Gastrocnemius medialis (tissue), 4 donors: Measurements from ENCODE around the gene GRID1. TPM values are rescaled to one million over a fixed set of nuclear protein-coding genes. Genes with fewer than 3 reads are reported as not detected.

Source experiments
- ATAC-seq, 2 donors: fragments of 150-250 bp; one replicate each; pipeline ENCODE4 v1.9.1; 2016
- DNase-seq, 2 donors: peaks; one replicate each; pipeline ENCODE4 v3.0.0-alpha.2; 2019
- H3K27ac ChIP-seq, 4 donors: fragments of 200-600 bp; sonication (generic); 1 replicate in 1 of 4; 2 replicates in 3 of 4; pipeline ENCODE4 v1.5.1; 2016 to 2018; ENCODE audit warnings: mild to moderate bottlenecking in 2 of 4, moderate library complexity in 1 of 4
- H3K27me3 ChIP-seq, 3 donors: fragments of 200-600 bp; sonication (generic) in 2 of 3; 1 replicate in 1 of 3; 2 replicates in 2 of 3; pipeline versions ENCODE4 v1.5.1 to v1.6.0; 2016 to 2019; ENCODE audit warnings: mild to moderate bottlenecking in 1 of 3, moderate library complexity in 1 of 3
- H3K36me3 ChIP-seq, 2 donors: fragments of 200-600 bp; sonication (generic) in 1 of 2; one replicate each; pipeline ENCODE4 v1.5.1; 2017 to 2018
- H3K4me1 ChIP-seq, 2 donors: fragments of 200-600 bp; sonication (generic) in 1 of 2; one replicate each; pipeline ENCODE4 v1.5.1; 2016 to 2017; ENCODE audit warnings: mild to moderate bottlenecking in 2 of 2
- H3K4me3 ChIP-seq, 4 donors: fragments of 200-600 bp; sonication (generic) in 3 of 4; 1 replicate in 1 of 4; 2 replicates in 3 of 4; pipeline ENCODE4 v1.5.1; 2016 to 2019; ENCODE audit warnings: mild to moderate bottlenecking in 2 of 4
- H3K9me3 ChIP-seq, 3 donors: fragments of 200-600 bp; sonication (generic) in 2 of 3; 1 replicate in 1 of 3; 2 replicates in 2 of 3; pipeline ENCODE4 v1.5.1; 2016 to 2019
- POLR2A ChIP-seq, 2 donors: fragments of 450-650 bp; IDR thresholded peaks; one replicate each; pipeline ENCODE4 v1.6.1; 2017; ENCODE audit warnings: antibody characterized with exemption in 2 of 2, mild to moderate bottlenecking in 2 of 2, moderate library complexity in 2 of 2
- in situ Hi-C, 4 donors: fragments of 200-750 bp; cut with MboI; loops; one replicate each; pipeline versions ENCODE4 v1.15.0 to v1.8.0; 2017; ENCODE audit warnings: low sequenced_read_pairs in 4 of 4
- intact Hi-C: fragments of 100-400 bp; cut with DNase I; formaldehyde crosslinking; loops from one replicate; pipeline ENCODE4 v1.15.1; 2023; ENCODE audit warnings: low total_unique reads
- total RNA-seq, 4 donors: library from RNA; depleted of rRNA; stranded (reverse); fragments of >200 nt; gene quantifications; one replicate each; pipeline versions ENCODE4 v1.1.0 to v1.2.3, GENCODE V29; 2016
- TF ChIP-seq, protein P1 (sequence below), 5 experiments: fragments of 450-650 bp in 3 of 5; fragments of 200-600 bp in 2 of 5; sonication (generic) in 2 of 5; IDR thresholded peaks in 4 of 5; conservative IDR thresholded peaks in 1 of 5; 1 replicate in 4 of 5; 2 replicates in 1 of 5; pipeline ENCODE4 v1.5.1; 2016 to 2019; ENCODE audit warnings: antibody characterized with exemption in 5 of 5, mild to moderate bottlenecking in 3 of 5, moderate library complexity in 3 of 5

GRID1 gene
- total RNA-seq, 4 donors from 2014 or later, result 0.17 to 1.4 (median 0.79) TPM

DNA sequence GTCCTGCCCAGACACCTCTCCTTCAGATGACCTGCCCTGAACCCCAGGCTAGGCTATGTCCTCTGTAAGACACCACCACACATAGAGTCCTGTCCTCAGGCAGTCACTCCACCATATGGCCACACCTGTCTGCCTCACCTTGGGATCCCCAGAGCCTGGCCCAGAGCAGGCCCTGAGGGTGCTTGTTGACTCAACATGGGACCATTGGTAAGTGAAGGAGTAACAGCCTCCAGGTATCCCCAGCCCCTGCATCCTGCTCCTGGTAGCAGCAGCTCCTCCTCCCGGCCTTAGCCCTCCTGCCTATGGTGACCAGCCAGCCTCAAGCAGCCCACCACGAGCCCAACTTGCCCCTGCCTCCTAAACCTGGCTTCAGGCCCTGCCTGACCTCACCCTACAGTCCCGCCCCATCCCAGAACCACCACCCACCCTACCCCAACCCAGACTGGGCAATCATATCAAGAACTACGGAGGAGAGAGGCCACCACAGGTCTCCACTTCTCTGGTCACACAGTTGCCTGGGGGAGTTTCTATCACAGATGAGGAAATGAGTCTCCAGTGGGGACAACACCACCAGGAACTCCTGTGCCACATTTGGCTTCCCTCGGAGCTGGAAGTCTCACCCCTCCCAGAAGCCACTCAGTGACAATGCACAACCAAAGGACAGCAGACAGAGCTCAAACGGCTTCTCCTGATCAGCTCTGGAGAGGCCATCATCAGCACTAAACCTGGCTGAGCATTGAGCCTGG lies 136.6 kb downstream of the GRID1 start:
- Histone ChIP-seq H3K27ac (no peak overlapping the region), H3K4me1 (no peaks in the 10 kb centered on the region), H3K27me3 (no peaks in the 10 kb centered on the region), H3K9me3 (no peaks in the 10 kb centered on the region), H3K36me3 (no peaks in the 10 kb centered on the region), H3K4me3 (no peak overlapping the region)
- intact Hi-C loops, result no loop called here
- ATAC-seq (no peak), DNase-seq (no peak)
- TF ChIP-seq, protein P1, sequence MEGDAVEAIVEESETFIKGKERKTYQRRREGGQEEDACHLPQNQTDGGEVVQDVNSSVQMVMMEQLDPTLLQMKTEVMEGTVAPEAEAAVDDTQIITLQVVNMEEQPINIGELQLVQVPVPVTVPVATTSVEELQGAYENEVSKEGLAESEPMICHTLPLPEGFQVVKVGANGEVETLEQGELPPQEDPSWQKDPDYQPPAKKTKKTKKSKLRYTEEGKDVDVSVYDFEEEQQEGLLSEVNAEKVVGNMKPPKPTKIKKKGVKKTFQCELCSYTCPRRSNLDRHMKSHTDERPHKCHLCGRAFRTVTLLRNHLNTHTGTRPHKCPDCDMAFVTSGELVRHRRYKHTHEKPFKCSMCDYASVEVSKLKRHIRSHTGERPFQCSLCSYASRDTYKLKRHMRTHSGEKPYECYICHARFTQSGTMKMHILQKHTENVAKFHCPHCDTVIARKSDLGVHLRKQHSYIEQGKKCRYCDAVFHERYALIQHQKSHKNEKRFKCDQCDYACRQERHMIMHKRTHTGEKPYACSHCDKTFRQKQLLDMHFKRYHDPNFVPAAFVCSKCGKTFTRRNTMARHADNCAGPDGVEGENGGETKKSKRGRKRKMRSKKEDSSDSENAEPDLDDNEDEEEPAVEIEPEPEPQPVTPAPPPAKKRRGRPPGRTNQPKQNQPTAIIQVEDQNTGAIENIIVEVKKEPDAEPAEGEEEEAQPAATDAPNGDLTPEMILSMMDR (IDR thresholded peaks at IDR 0.05 in 4 of 5, conservative IDR thresholded peaks at IDR 0.05 in 1 of 5), result no peak
- TF ChIP-seq POLR2A (IDR thresholded peaks at IDR 0.05), result no peak
- in situ Hi-C loops, result no loop called here

GRCh38 chr10:86229376-86229775 lies 137.2 kb downstream of the GRID1 start:
- in situ Hi-C loops, result no loop called here
- H3K27me3 ChIP-seq, result no peaks in the 10 kb centered on the region
- no peaks in the 10 kb centered on the region for H3K9me3 ChIP-seq
- no peak overlapping the region for H3K27ac ChIP-seq
- intact Hi-C loops, result no loop called here
- no peaks in the 10 kb centered on the region for H3K4me1 ChIP-seq
- no peaks in the 10 kb centered on the region for H3K36me3 ChIP-seq
- H3K4me3 ChIP-seq, result no peak overlapping the region
- no peak for TF ChIP-seq POLR2A (IDR thresholded peaks at IDR 0.05)
- TF ChIP-seq, protein P1 (IDR thresholded peaks at IDR 0.05 in 4 of 5, conservative IDR thresholded peaks at IDR 0.05 in 1 of 5), result no peak
- DNase-seq (no peak), ATAC-seq (no peak)

DNA sequence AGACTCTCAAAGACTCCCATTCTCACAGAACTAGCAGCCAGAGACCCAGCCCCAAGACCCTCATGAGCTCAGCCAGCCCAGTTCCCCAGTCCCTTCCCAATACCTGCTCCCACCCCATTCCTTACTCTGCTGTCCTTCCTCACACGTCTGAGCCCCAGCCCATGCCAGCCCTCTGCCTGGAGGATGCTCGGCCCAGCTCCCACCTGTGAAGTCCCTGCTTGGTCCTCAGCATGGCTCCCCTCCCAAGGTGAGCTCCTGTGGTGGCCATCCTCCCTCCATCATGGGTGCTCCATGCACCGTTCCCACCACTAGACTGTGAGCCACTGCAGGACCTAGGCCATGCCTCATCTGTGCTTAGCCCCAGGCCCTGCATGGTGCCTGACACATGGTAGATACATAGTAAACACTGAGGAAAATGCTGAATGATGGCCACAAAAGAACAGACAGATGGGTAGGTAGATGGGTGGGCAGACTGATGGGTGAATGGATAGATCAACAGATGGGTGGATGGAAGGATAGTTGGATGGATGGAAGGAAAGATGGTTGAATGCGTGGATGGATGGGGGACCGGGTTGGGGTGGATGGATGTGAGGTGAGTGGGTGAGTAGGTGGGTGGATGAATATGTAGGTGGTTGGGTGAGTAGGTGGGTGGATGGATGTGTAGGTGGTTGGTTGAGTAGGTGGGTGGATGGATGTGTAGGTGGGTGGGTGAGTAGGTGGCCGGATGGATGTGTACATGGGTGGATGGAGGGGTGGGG lies 138.9 kb downstream of the GRID1 start:
- Histone ChIP-seq H3K27me3 (no peaks in the 10 kb centered on the region), H3K36me3 (no peaks in the 10 kb centered on the region), H3K27ac (no peak overlapping the region), H3K4me3 (no peak overlapping the region), H3K9me3 (no peaks in the 10 kb centered on the region), H3K4me1 (no peaks in the 10 kb centered on the region)
- ATAC-seq (no peak), DNase-seq (no peak)
- intact Hi-C loops (no loop called here), in situ Hi-C loops (no loop called here)
- TF ChIP-seq, protein P1 (IDR thresholded peaks at IDR 0.05 in 4 of 5, conservative IDR thresholded peaks at IDR 0.05 in 1 of 5), result no peak
- TF ChIP-seq POLR2A (IDR thresholded peaks at IDR 0.05), result no peak

GRCh38 chr10:86226781-86227201 lies 139.8 kb downstream of the GRID1 start:
- DNase-seq, result no peak
- no peaks in the 10 kb centered on the region for H3K27me3 ChIP-seq
- in situ Hi-C loops, result no loop called here

More at GRCh38 chr10:86226781-86227201, 139.8 kb downstream of the GRID1 start:
- no peak for TF ChIP-seq POLR2A (IDR thresholded peaks at IDR 0.05)
- TF ChIP-seq, protein P1 (IDR thresholded peaks at IDR 0.05 in 4 of 5, conservative IDR thresholded peaks at IDR 0.05 in 1 of 5), result no peak
- Histone ChIP-seq H3K9me3 (no peaks in the 10 kb centered on the region), H3K4me1 (no peaks in the 10 kb centered on the region), H3K27ac (no peak overlapping the region), H3K4me3 (no peak overlapping the region), H3K36me3 (no peaks in the 10 kb centered on the region)
- no peak for ATAC-seq
- intact Hi-C loops, result no loop called here
